Transverse colon (tissue), 3 donors: ENCODE results near the gene DMD.

ENCODE experiments used
- EP300 ChIP-seq: sonication (generic); formaldehyde crosslinking; IDR thresholded peaks from one replicate; pipeline ENCODE4 v1.6.1; 2017; ENCODE audit warnings: antibody characterized with exemption, low read depth
- TF ChIP-seq, protein P1 (sequence below), 5 experiments: fragments of 200-600 bp in 3 of 5; fragments of 450-650 bp in 2 of 5; sonication (generic) in 3 of 5; IDR thresholded peaks; 1 replicate in 2 of 5; 2 replicates in 3 of 5; pipeline ENCODE4 v1.5.1; 2016 to 2017; ENCODE audit warnings: antibody characterized with exemption in 5 of 5, inconsistent platforms in 3 of 5, mild to moderate bottlenecking in 2 of 5, moderate library complexity in 1 of 5

DNA sequence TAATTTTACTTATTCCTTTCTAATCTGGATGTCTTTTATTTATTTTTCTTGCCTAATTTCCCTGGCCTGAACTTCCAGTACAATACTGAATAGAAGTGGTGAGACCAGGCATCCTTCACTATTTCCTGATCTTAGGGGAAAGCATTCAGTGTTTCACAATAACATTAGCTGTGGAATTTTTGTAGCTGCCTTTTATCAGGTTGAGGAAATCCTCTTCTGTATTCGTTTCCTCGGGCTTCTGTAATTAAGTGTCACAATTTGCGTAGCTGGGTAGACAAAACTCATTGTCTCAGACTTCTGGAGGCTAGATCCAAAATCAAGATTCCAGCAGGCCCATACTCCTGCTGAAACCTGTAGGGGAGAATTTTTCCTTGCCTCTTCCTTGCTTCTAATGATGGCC, 1541.1 kb downstream of the DMD start:
- TF ChIP-seq, protein P1, sequence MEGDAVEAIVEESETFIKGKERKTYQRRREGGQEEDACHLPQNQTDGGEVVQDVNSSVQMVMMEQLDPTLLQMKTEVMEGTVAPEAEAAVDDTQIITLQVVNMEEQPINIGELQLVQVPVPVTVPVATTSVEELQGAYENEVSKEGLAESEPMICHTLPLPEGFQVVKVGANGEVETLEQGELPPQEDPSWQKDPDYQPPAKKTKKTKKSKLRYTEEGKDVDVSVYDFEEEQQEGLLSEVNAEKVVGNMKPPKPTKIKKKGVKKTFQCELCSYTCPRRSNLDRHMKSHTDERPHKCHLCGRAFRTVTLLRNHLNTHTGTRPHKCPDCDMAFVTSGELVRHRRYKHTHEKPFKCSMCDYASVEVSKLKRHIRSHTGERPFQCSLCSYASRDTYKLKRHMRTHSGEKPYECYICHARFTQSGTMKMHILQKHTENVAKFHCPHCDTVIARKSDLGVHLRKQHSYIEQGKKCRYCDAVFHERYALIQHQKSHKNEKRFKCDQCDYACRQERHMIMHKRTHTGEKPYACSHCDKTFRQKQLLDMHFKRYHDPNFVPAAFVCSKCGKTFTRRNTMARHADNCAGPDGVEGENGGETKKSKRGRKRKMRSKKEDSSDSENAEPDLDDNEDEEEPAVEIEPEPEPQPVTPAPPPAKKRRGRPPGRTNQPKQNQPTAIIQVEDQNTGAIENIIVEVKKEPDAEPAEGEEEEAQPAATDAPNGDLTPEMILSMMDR (IDR thresholded peaks at IDR 0.05): no peak
- TF ChIP-seq EP300: no peak
